GM06990 (cell line): ENCODE data around the gene DSCAM.

ENCODE experiments used
- DNase-seq: peaks from one replicate; pipeline ENCODE4 v3.0.0-alpha.2; 2011; ENCODE audit not compliant: insufficient read length; ENCODE audit errors: extremely low read depth
- H3K27me3 ChIP-seq: replicated peaks from 2 replicates; pipeline ENCODE4 v1.6.0; 2011; ENCODE audit warnings: low read length; ENCODE audit not compliant: control insufficient read depth, insufficient read depth
- H3K36me3 ChIP-seq: 2 replicates; pipeline ENCODE4 v1.5.1; 2011; ENCODE audit warnings: low read length; ENCODE audit not compliant: control insufficient read depth, insufficient read depth
- H3K4me3 ChIP-seq: replicated peaks from 2 replicates; pipeline ENCODE4 v1.5.1; 2011; ENCODE audit warnings: low read depth, mild to moderate bottlenecking, control low read depth, low read length
- CTCF ChIP-seq: IDR thresholded peaks from 2 replicates; pipeline ENCODE4 v1.5.1; 2011; ENCODE audit warnings: low read length, control low read depth, mild to moderate bottlenecking, inconsistent platforms; ENCODE audit not compliant: insufficient read depth, poor library complexity, severe bottlenecking

The DSCAM gene

GRCh38 chr21:40294345-40294744 is 552.6 kb downstream of the DSCAM start:
- no peak for TF ChIP-seq CTCF
- DNase-seq, result no peak
- Histone ChIP-seq H3K27me3 (no peaks in the 10 kb centered on the region), H3K4me3 (no peak overlapping the region), H3K36me3 (no peaks in the 10 kb centered on the region)

- Histone ChIP-seq H3K4me3 (no peak overlapping the region), H3K27me3 (no peaks in the 10 kb centered on the region), H3K36me3 (no peaks in the 10 kb centered on the region)
- no peak for DNase-seq
- no peak for TF ChIP-seq CTCF
These were observed 555.4 kb downstream of the DSCAM start for GRCh38 chr21:40291560-40291959.

GRCh38 chr21:40284409-40284808 is 562.5 kb downstream of the DSCAM start:
- H3K27me3 ChIP-seq, result no peaks in the 10 kb centered on the region
- DNase-seq, result no peak
- no peak overlapping the region for H3K4me3 ChIP-seq
- H3K36me3 ChIP-seq, result no peaks in the 10 kb centered on the region
- no peak for TF ChIP-seq CTCF

- DNase-seq, result no peak
- Histone ChIP-seq H3K36me3 (no peaks in the 10 kb centered on the region), H3K4me3 (no peak overlapping the region), H3K27me3 (no peaks in the 10 kb centered on the region)
- TF ChIP-seq CTCF, result no peak
These were observed 563.8 kb downstream of the DSCAM start for GRCh38 chr21:40282912-40283886.

- no peak for DNase-seq
- TF ChIP-seq CTCF, result no peak
- no peaks in the 10 kb centered on the region for H3K27me3 ChIP-seq
- H3K4me3 ChIP-seq, result no peak overlapping the region
- H3K36me3 ChIP-seq, result no peaks in the 10 kb centered on the region
These were observed 568.6 kb downstream of the DSCAM start for GRCh38 chr21:40278345-40278744.
